Liver (tissue), 9 donors: ENCODE results near the gene UBE2C. TPM values are rescaled to one million over a fixed set of nuclear protein-coding genes. Genes with fewer than 3 reads are reported as not detected.

ENCODE experiments used
- DNase-seq: peaks from one replicate; pipeline ENCODE4 v3.0.0-alpha.2; 2017; ENCODE audit warnings: low spot score
- H3K27ac ChIP-seq, 2 donors: one replicate each; pipeline ENCODE4 v1.7.0; 2013; ENCODE audit warnings: inconsistent platforms in 2 of 2, low read length in 2 of 2, control low read depth in 1 of 2, low read depth in 1 of 2, mild to moderate bottlenecking in 1 of 2
- H3K27me3 ChIP-seq, 4 donors: one replicate each; pipeline versions ENCODE4 v1.6.1 to v1.7.0; 2013; ENCODE audit warnings: low read length in 3 of 4, inconsistent platforms in 1 of 4, mild to moderate bottlenecking in 1 of 4, moderate library complexity in 1 of 4; ENCODE audit not compliant: control insufficient read depth in 4 of 4, insufficient read depth in 4 of 4
- H3K36me3 ChIP-seq, 4 donors: one replicate each; pipeline versions ENCODE4 v1.6.1 to v1.7.0; 2013; ENCODE audit warnings: low read length in 3 of 4, mild to moderate bottlenecking in 3 of 4, low read depth in 1 of 4, moderate library complexity in 1 of 4; ENCODE audit not compliant: control insufficient read depth in 4 of 4, insufficient read depth in 3 of 4
- H3K4me1 ChIP-seq, 4 donors: one replicate each; pipeline versions ENCODE4 v1.6.1 to v1.7.0; 2013; ENCODE audit warnings: low read length in 3 of 4, mild to moderate bottlenecking in 3 of 4, moderate library complexity in 1 of 4; ENCODE audit not compliant: control insufficient read depth in 4 of 4, insufficient read depth in 4 of 4
- H3K4me3 ChIP-seq, 3 donors: one replicate each; pipeline versions ENCODE4 v1.6.1 to v1.7.0; 2013; ENCODE audit warnings: low read length in 3 of 3, control low read depth in 1 of 3, low read depth in 1 of 3, mild to moderate bottlenecking in 1 of 3
- H3K9ac ChIP-seq, 2 donors: one replicate each; pipeline ENCODE4 v1.7.0; 2013; ENCODE audit warnings: low read length in 2 of 2, mild to moderate bottlenecking in 2 of 2, moderate library complexity in 2 of 2, control low read depth in 1 of 2, low read depth in 1 of 2
- H3K9me3 ChIP-seq, 4 donors: one replicate each; pipeline versions ENCODE4 v1.6.1 to v1.7.0; 2013; ENCODE audit warnings: low read length in 3 of 4; ENCODE audit not compliant: control insufficient read depth in 4 of 4
- ATF3 ChIP-seq: IDR thresholded peaks from 2 replicates; pipeline ENCODE4 v1.6.1; 2016; ENCODE audit warnings: antibody characterized with exemption
- EGR1 ChIP-seq, 2 donors: IDR thresholded peaks; 2 replicates each; pipeline ENCODE4 v1.6.1; 2016 to 2018; ENCODE audit warnings: antibody characterized with exemption in 2 of 2, low read depth in 2 of 2
- FOXA1 ChIP-seq: IDR thresholded peaks from 2 replicates; pipeline ENCODE4 v1.6.1; 2016; ENCODE audit warnings: antibody characterized with exemption
- GABPA ChIP-seq, 2 donors: IDR thresholded peaks in 1 of 2; conservative IDR thresholded peaks in 1 of 2; 2 replicates each; pipeline ENCODE4 v1.6.1; 2016; ENCODE audit warnings: antibody characterized with exemption in 2 of 2, mild to moderate bottlenecking in 1 of 2, moderate library complexity in 1 of 2
- HNF4A ChIP-seq, 2 donors: conservative IDR thresholded peaks; 2 replicates each; pipeline ENCODE4 v1.6.1; 2016; ENCODE audit warnings: antibody characterized with exemption in 2 of 2, mild to moderate bottlenecking in 2 of 2
- HNF4G ChIP-seq: IDR thresholded peaks from 2 replicates; pipeline ENCODE4 v1.6.1; 2016; ENCODE audit warnings: antibody characterized with exemption
- JUND ChIP-seq, 2 donors: IDR thresholded peaks; 2 replicates each; pipeline ENCODE4 v1.6.1; 2016; ENCODE audit warnings: antibody characterized with exemption in 2 of 2
- NR2F2 ChIP-seq: IDR thresholded peaks from 2 replicates; pipeline ENCODE4 v1.6.1; 2016; ENCODE audit warnings: antibody characterized with exemption
- RAD21 ChIP-seq, 2 donors: IDR thresholded peaks; 2 replicates each; pipeline ENCODE4 v1.6.1; 2016; ENCODE audit warnings: antibody characterized with exemption in 2 of 2, mild to moderate bottlenecking in 2 of 2
- REST ChIP-seq: IDR thresholded peaks from 2 replicates; pipeline ENCODE4 v1.6.1; 2016; ENCODE audit warnings: antibody characterized with exemption, mild to moderate bottlenecking
- RXRA ChIP-seq, 2 donors: IDR thresholded peaks; 2 replicates each; pipeline ENCODE4 v1.6.1; 2017 to 2018; ENCODE audit warnings: antibody characterized with exemption in 2 of 2, mild to moderate bottlenecking in 1 of 2
- SP1 ChIP-seq: IDR thresholded peaks from 2 replicates; pipeline ENCODE4 v1.6.1; 2018; ENCODE audit warnings: antibody characterized with exemption, mild to moderate bottlenecking
- TAF1 ChIP-seq: conservative IDR thresholded peaks from 2 replicates; pipeline ENCODE4 v1.6.1; 2016; ENCODE audit warnings: antibody characterized with exemption, mild to moderate bottlenecking
- WGBS: extraction: QIAGEN DNeasy Blood & Tissue Kit; methylation state at CpG from one replicate; pipeline ENCODE4 v1.1.7; 2013; 5-methylcytosine and 5-hydroxymethylcytosine counted together
- polyA plus RNA-seq, 2 donors: library from polyadenylated mRNA; stranded (reverse) in 1 of 2; unstranded in 1 of 2; fragments of 200-250 nt in 1 of 2; fragments of >200 nt in 1 of 2; fragmentation: Nextera tagmentation in 1 of 2; extraction: Ambion mirVana in 1 of 2; gene quantifications; one replicate each; pipeline versions ENCODE4 v1.2.1 to v1.2.3, GENCODE V29; 2013 to 2015
- total RNA-seq, 2 donors: library from RNA; depleted of rRNA; stranded (reverse); fragments of >200 nt; gene quantifications; one replicate each; pipeline ENCODE4 v1.2.3, GENCODE V29; 2014
- TF ChIP-seq, protein P1 (sequence below): fragments of 150-350 bp; IDR thresholded peaks from 2 replicates; pipeline ENCODE4 v1.5.1; 2017; ENCODE audit warnings: improper control_type of control experiment, low read depth, low read length; ENCODE audit not compliant: missing input control
- TF ChIP-seq, protein P2 (sequence below): IDR thresholded peaks from 2 replicates; pipeline ENCODE4 v1.6.1; 2016; ENCODE audit warnings: antibody characterized with exemption
- donor health status: healthy.
- donor health status: healthy.
- donor health status: healthy.
- donor health status: healthy.
- donor health status: healthy.

UBE2C gene
- total and polyA plus RNA-seq, 4 donors: 2.7 to 27.6 (median 8.1) TPM; not detected in 1

DNA sequence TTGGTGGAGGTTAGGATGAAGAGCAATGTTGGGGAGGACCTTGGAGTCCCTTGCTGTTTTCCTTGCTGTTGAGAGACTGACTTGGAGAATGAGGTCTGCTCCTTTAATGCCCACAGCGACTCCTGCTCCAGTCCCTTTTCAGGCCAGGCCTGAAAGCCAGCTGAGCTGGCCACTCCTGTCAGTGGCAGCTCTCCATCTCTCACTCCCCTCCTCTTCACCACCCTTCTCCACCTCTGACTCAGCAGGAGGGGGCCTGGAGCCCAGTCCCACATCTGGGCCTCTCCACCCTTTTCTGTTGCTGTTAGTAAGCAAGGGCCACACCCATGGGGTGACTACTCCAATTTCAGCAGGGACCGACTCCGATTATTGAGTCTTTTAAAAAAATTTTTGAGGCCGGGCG is 23.4 kb downstream of the UBE2C start:
- H3K9ac ChIP-seq: no peak overlapping the region
- H3K4me3 ChIP-seq: no peak overlapping the region
- DNase-seq: no peak
- TF ChIP-seq, protein P1, sequence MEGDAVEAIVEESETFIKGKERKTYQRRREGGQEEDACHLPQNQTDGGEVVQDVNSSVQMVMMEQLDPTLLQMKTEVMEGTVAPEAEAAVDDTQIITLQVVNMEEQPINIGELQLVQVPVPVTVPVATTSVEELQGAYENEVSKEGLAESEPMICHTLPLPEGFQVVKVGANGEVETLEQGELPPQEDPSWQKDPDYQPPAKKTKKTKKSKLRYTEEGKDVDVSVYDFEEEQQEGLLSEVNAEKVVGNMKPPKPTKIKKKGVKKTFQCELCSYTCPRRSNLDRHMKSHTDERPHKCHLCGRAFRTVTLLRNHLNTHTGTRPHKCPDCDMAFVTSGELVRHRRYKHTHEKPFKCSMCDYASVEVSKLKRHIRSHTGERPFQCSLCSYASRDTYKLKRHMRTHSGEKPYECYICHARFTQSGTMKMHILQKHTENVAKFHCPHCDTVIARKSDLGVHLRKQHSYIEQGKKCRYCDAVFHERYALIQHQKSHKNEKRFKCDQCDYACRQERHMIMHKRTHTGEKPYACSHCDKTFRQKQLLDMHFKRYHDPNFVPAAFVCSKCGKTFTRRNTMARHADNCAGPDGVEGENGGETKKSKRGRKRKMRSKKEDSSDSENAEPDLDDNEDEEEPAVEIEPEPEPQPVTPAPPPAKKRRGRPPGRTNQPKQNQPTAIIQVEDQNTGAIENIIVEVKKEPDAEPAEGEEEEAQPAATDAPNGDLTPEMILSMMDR: no peak
- TF ChIP-seq, protein P2, sequence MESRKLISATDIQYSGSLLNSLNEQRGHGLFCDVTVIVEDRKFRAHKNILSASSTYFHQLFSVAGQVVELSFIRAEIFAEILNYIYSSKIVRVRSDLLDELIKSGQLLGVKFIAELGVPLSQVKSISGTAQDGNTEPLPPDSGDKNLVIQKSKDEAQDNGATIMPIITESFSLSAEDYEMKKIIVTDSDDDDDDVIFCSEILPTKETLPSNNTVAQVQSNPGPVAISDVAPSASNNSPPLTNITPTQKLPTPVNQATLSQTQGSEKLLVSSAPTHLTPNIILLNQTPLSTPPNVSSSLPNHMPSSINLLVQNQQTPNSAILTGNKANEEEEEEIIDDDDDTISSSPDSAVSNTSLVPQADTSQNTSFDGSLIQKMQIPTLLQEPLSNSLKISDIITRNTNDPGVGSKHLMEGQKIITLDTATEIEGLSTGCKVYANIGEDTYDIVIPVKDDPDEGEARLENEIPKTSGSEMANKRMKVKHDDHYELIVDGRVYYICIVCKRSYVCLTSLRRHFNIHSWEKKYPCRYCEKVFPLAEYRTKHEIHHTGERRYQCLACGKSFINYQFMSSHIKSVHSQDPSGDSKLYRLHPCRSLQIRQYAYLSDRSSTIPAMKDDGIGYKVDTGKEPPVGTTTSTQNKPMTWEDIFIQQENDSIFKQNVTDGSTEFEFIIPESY: no peak
- no peak for TF ChIP-seq TAF1
- no peak for TF ChIP-seq FOXA1
- TF ChIP-seq NR2F2: no peak
- no peak for TF ChIP-seq ATF3
- no peak for TF ChIP-seq RXRA (IDR thresholded peaks at IDR 0.05)
- no peak for TF ChIP-seq RAD21 (IDR thresholded peaks at IDR 0.05)
- no peak for TF ChIP-seq SP1
- no peak for TF ChIP-seq HNF4G
- no peak for TF ChIP-seq GABPA (IDR thresholded peaks at IDR 0.05 in 1 of 2, conservative IDR thresholded peaks at IDR 0.05 in 1 of 2)
- no peak for TF ChIP-seq REST
- no peak for TF ChIP-seq HNF4A (conservative IDR thresholded peaks at IDR 0.05)
- H3K36me3 ChIP-seq: peaks cover 0 to 5% (median under 1%) of the 10 kb centered on the region in 4 donors
- no peak overlapping the region for H3K27ac ChIP-seq
- no peaks in the 10 kb centered on the region for H3K9me3 ChIP-seq
- no peaks in the 10 kb centered on the region for H3K27me3 ChIP-seq
- WGBS: 97% methylated on average over 5 of the region's 5 CpGs
- H3K4me1 ChIP-seq: peaks cover 4 to 14% (median 9%) of the 10 kb centered on the region in 4 donors

DNA sequence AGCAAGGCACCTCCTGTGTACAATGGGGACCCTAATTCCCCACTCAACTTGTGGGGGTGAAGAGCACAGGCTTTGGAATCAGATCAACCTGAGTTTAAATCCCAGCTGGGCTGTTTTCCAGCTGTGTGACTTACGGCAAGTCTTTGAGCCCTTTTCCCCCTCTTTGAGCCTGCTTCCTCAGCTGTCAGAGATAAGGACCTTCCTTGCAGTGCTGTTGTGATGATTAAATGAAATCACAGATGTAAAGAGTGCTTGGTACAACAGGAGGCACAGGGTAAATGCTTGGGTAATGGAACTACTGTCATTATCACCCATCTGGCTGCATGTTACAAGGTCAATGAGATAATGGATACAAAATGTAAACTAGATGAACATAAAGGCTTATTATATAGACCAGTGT is 24.4 kb downstream of the UBE2C start:
- Histone ChIP-seq H3K9ac (no peak overlapping the region), H3K27me3 (no peaks in the 10 kb centered on the region), H3K9me3 (no peaks in the 10 kb centered on the region), H3K36me3 (peaks cover 0 to 9% (median 3%) of the 10 kb centered on the region in 4 donors), H3K4me1 (peaks cover 4 to 14% (median 9%) of the 10 kb centered on the region in 4 donors), H3K27ac (no peak overlapping the region), H3K4me3 (no peak overlapping the region)
- WGBS: 76% methylated on average over 1 of the region's 1 CpG
- TF ChIP-seq TAF1 (no peak), ATF3 (no peak), EGR1 (IDR thresholded peaks at IDR 0.05; ENCODE audit: low read depth in 2 of 2) (no peak), HNF4G (no peak), HNF4A (conservative IDR thresholded peaks at IDR 0.05) (no peak), JUND (IDR thresholded peaks at IDR 0.05) (no peak), NR2F2 (no peak), RAD21 (IDR thresholded peaks at IDR 0.05) (no peak)
- TF ChIP-seq, protein P2: no peak
- TF ChIP-seq, protein P1: no peak
- DNase-seq: no peak
